ENCODE results near the gene FBXL17. TPM values are rescaled to one million over a fixed set of nuclear protein-coding genes. Genes with fewer than 3 reads are reported as not detected.

The FBXL17 gene
- total RNA-seq, 1 donor from 2014 or later, result 15.9 TPM

GRCh38 chr5:107954254-107954653, 427.6 kb downstream of the FBXL17 start:
- H3K36me3 Mint-ChIP-seq (ENCODE audit: insufficient read depth), result no peaks in the 10 kb centered on the region
- TF ChIP-seq CTCF (IDR thresholded peaks at IDR 0.05; ENCODE audit: unreplicated experiment), result no peak
- H3K4me3 Mint-ChIP-seq (ENCODE audit: low read depth), result no peak overlapping the region
- DNase-seq (ENCODE audit: low spot score, unreplicated experiment), result no peak
- no peak overlapping the region for H3K27ac Mint-ChIP-seq
- no peaks in the 10 kb centered on the region for H3K27me3 Mint-ChIP-seq
- H3K4me1 Mint-ChIP-seq (ENCODE audit: low read depth), result no peaks in the 10 kb centered on the region
- no peaks in the 10 kb centered on the region for H3K9me3 Mint-ChIP-seq (ENCODE audit: low read depth)

GRCh38 chr5:107952450-107952849, 429.4 kb downstream of the FBXL17 start:
- Mint-ChIP-seq H3K4me1 (ENCODE audit: low read depth) (peaks cover 8% of the 10 kb centered on the region), H3K9me3 (ENCODE audit: low read depth) (no peaks in the 10 kb centered on the region), H3K27ac (no peak overlapping the region), H3K4me3 (ENCODE audit: low read depth) (no peak overlapping the region), H3K27me3 (no peaks in the 10 kb centered on the region), H3K36me3 (ENCODE audit: insufficient read depth) (no peaks in the 10 kb centered on the region)
- DNase-seq (ENCODE audit: low spot score, unreplicated experiment), result no peak
- TF ChIP-seq CTCF (IDR thresholded peaks at IDR 0.05; ENCODE audit: unreplicated experiment), result no peak

GRCh38 chr5:107951309-107951708, 430.6 kb downstream of the FBXL17 start:
- no peaks in the 10 kb centered on the region for H3K9me3 Mint-ChIP-seq (ENCODE audit: low read depth)
- no peak overlapping the region for H3K27ac Mint-ChIP-seq
- H3K36me3 Mint-ChIP-seq (ENCODE audit: insufficient read depth), result no peaks in the 10 kb centered on the region
- DNase-seq (ENCODE audit: low spot score, unreplicated experiment), result no peak
- no peak for TF ChIP-seq CTCF (IDR thresholded peaks at IDR 0.05; ENCODE audit: unreplicated experiment)
- H3K4me1 Mint-ChIP-seq (ENCODE audit: low read depth), result peaks cover 8% of the 10 kb centered on the region
- no peak overlapping the region for H3K4me3 Mint-ChIP-seq (ENCODE audit: low read depth)
- no peaks in the 10 kb centered on the region for H3K27me3 Mint-ChIP-seq

- Mint-ChIP-seq H3K27me3 (no peaks in the 10 kb centered on the region), H3K27ac (no peak overlapping the region), H3K36me3 (ENCODE audit: insufficient read depth) (no peaks in the 10 kb centered on the region), H3K9me3 (ENCODE audit: low read depth) (no peaks in the 10 kb centered on the region), H3K4me3 (ENCODE audit: low read depth) (no peak overlapping the region), H3K4me1 (ENCODE audit: low read depth) (peaks cover 8% of the 10 kb centered on the region)
- no peak for DNase-seq (ENCODE audit: low spot score, unreplicated experiment)
- no peak for TF ChIP-seq CTCF (IDR thresholded peaks at IDR 0.05; ENCODE audit: unreplicated experiment)
Measured at GRCh38 chr5:107950776-107951175, 431.1 kb downstream of the FBXL17 start.

GRCh38 chr5:107949688-107950341, 432.1 kb downstream of the FBXL17 start:
- Mint-ChIP-seq H3K27me3 (no peaks in the 10 kb centered on the region), H3K9me3 (ENCODE audit: low read depth) (no peaks in the 10 kb centered on the region), H3K36me3 (ENCODE audit: insufficient read depth) (no peaks in the 10 kb centered on the region), H3K4me1 (ENCODE audit: low read depth) (peaks cover 8% of the 10 kb centered on the region), H3K4me3 (ENCODE audit: low read depth) (no peak overlapping the region), H3K27ac (no peak overlapping the region)
- no peak for DNase-seq (ENCODE audit: low spot score, unreplicated experiment)
- no peak for TF ChIP-seq CTCF (IDR thresholded peaks at IDR 0.05; ENCODE audit: unreplicated experiment)
